ENCODE measurements around the gene ZMIZ1. TPM values are rescaled to one million over a fixed set of nuclear protein-coding genes. Genes with fewer than 3 reads are reported as not detected.

The ZMIZ1 gene
- total RNA-seq, 1 experiment from 2014 or later = 28.4 TPM

GRCh38 chr10:79348640-79348988 lies 279.8 kb downstream of the ZMIZ1 start:
- peaks cover 7 to 25% of the 10 kb centered on the region in 2 experiments; a peak in 3 of 4 replicates for H3K4me1 ChIP-seq (ENCODE audit: control insufficient read depth in 1 of 2, insufficient read depth in 2 of 2, low read length in 2 of 2)
- intact Hi-C loops (cut with micrococcal nuclease) = no loop called here

More at GRCh38 chr10:79348640-79348988, 279.8 kb downstream of the ZMIZ1 start:
- DNase-seq (ENCODE audit: low read depth, low spot score) = no peak
- no peak for TF ChIP-seq ELF1 (IDR thresholded peaks at IDR 0.05; ENCODE audit: borderline replicate concordance, low read depth)
- TF ChIP-seq CEBPB (IDR thresholded peaks at IDR 0.05; ENCODE audit: low read depth) = no peak
- TF ChIP-seq SRF (IDR thresholded peaks at IDR 0.05; ENCODE audit: low read depth) = no peak
- no peak for TF ChIP-seq ZNF274 (IDR thresholded peaks at IDR 0.05; ENCODE audit: low read depth, low read length)
- no peak for TF ChIP-seq POLR2AphosphoS5 (IDR thresholded peaks at IDR 0.05; ENCODE audit: low read depth, low read length)
- no peak for TF ChIP-seq EGR1 (IDR thresholded peaks at IDR 0.05; ENCODE audit: low read depth)
- TF ChIP-seq ZBTB33 (IDR thresholded peaks at IDR 0.05; ENCODE audit: extremely low read depth, insufficient replicate concordance, low read length) = no peak
- TF ChIP-seq ZFX (IDR thresholded peaks at IDR 0.05) = no peak
- TF ChIP-seq YY1 (IDR thresholded peaks at IDR 0.05; ENCODE audit: extremely low read depth, insufficient replicate concordance, low read depth, low read length) = no peak
- no peak for TF ChIP-seq EZH2 (IDR thresholded peaks at IDR 0.05)
- TF ChIP-seq POLR2A (IDR thresholded peaks at IDR 0.05; ENCODE audit: borderline replicate concordance, extremely low read depth, insufficient read depth, insufficient read length) = no peak
- no peak for TF ChIP-seq SIN3A (IDR thresholded peaks at IDR 0.05; ENCODE audit: low read depth)
- no peak for TF ChIP-seq JUND (IDR thresholded peaks at IDR 0.05)
- TF ChIP-seq REST (IDR thresholded peaks at IDR 0.05; ENCODE audit: low read depth) = no peak
- TF ChIP-seq ATF3 (IDR thresholded peaks at IDR 0.05) = no peak
- TF ChIP-seq RAD21 (IDR thresholded peaks at IDR 0.05; ENCODE audit: low read depth) = no peak
- no peak for TF ChIP-seq CTCF (IDR thresholded peaks at IDR 0.05 in 2 of 3, conservative IDR thresholded peaks at IDR 0.05 in 1 of 3; ENCODE audit: borderline replicate concordance in 1 of 3, insufficient read depth in 1 of 3, low read depth in 2 of 3, low read length in 2 of 3)
- TF ChIP-seq EZH2phosphoT487 (IDR thresholded peaks at IDR 0.05; ENCODE audit: borderline replicate concordance) = no peak
- no peak for TF ChIP-seq SP1 (IDR thresholded peaks at IDR 0.05; ENCODE audit: low read depth)
- TF ChIP-seq CBX3 (IDR thresholded peaks at IDR 0.05; ENCODE audit: low read depth) = no peak
- no peak for ATAC-seq
- Histone ChIP-seq H3K27ac (ENCODE audit: low read depth, low read length) (peak overlapping the region; percentile 90; the same call in 1 of the 2 replicates), H4K20me1 (ENCODE audit: insufficient read depth) (peaks cover 12% of the 10 kb centered on the region; the same call in 1 of the 2 replicates), H3K9ac (ENCODE audit: low read length) (peak overlapping the region; percentile 100), H3K9me3 (ENCODE audit: control insufficient read depth in 1 of 2, insufficient read depth in 1 of 2, low read depth in 1 of 2, low read length in 2 of 2) (no peaks in the 10 kb centered on the region), H2AFZ (ENCODE audit: low read depth, low read length, poor library complexity, severe bottlenecking) (no peak overlapping the region), H3K4me2 (ENCODE audit: low read length) (peak overlapping the region; percentile 97), H3K79me2 (ENCODE audit: insufficient read depth, low read length) (peaks cover 59% of the 10 kb centered on the region), H3K9me2 (ENCODE audit: insufficient read depth) (no peaks in the 10 kb centered on the region), H3K36me3 (ENCODE audit: control insufficient read depth in 1 of 2, insufficient read depth in 2 of 2, low read length in 2 of 2) (peaks cover 27 to 50% of the 10 kb centered on the region in 2 experiments; a peak in 3 of 4 replicates), H3K4me3 (replicated peaks in 1 of 2; ENCODE audit: low read depth in 1 of 2, low read length in 2 of 2) (peak overlapping the region; percentile 85 to 99), H3K27me3 (ENCODE audit: insufficient read depth, low read length) (no peaks in the 10 kb centered on the region)
- BruUV-seq (replicated peaks) = TSS peak; percentile 41
- ChIA-PET RAD21 (ENCODE audit: low non-redundant PET in 1 of 2, low total read pairs in 2 of 2, uncharacterized antibody in 2 of 2, unreplicated experiment in 2 of 2) (no interaction called here), CTCF (no interaction called here), POLR2A (no interaction called here)
